HEK293 (cell line): ENCODE results near the gene USP6NL.

ENCODE experiments used
- CTCF ChIA-PET: fragments of 350-600 bp; formaldehyde crosslinking; extraction: SDS; loops from one replicate; lab custom pipeline; 2021; ENCODE audit warnings: antibody characterized with exemption; lab: Yijun Ruan, JAX
- POLR2A ChIA-PET: fragments of 300-600 bp; formaldehyde crosslinking; extraction: SDS; loops from one replicate; lab custom pipeline; 2020; ENCODE audit warnings: antibody characterized with exemption, inconsistent platforms; lab: Yijun Ruan, JAX
- H3K27ac ChIP-seq: fragments of 200-500 bp; sonication (Bioruptor generic); 2 replicates; pipeline ENCODE4 v1.5.1; 2014; ENCODE audit warnings: low read depth, low read length, control low read depth, inconsistent platforms; ENCODE audit errors: extremely low read depth
- H3K36me3 ChIP-seq, 2 experiments: fragments of 200-500 bp in 1 of 2; sonication (Bioruptor generic) in 1 of 2; 1 replicate in 1 of 2; 2 replicates in 1 of 2; pipeline ENCODE4 v1.5.1; 2014 to 2017; ENCODE audit warnings: inconsistent platforms in 2 of 2, low read length in 2 of 2; ENCODE audit not compliant: control insufficient read depth in 2 of 2, insufficient read depth in 1 of 2
- H3K4me1 ChIP-seq: fragments of 200-500 bp; sonication (Bioruptor generic); 2 replicates; pipeline ENCODE4 v1.5.1; 2014; ENCODE audit warnings: mild to moderate bottlenecking, low read length, inconsistent platforms; ENCODE audit not compliant: control insufficient read depth, insufficient read depth
- H3K4me3 ChIP-seq: 2 replicates; pipeline ENCODE4 v1.5.1; 2011; ENCODE audit warnings: low read depth, mild to moderate bottlenecking, control low read depth, low read length, moderate library complexity
- H3K9me3 ChIP-seq: fragments of 200-500 bp; sonication (Bioruptor generic); 2 replicates; pipeline ENCODE4 v1.5.1; 2014; ENCODE audit warnings: low read depth, low read length, inconsistent platforms; ENCODE audit not compliant: control insufficient read depth, insufficient read depth
- ELK4 ChIP-seq: IDR thresholded peaks from 2 replicates; pipeline ENCODE4 v1.6.1; 2011; ENCODE audit warnings: mild to moderate bottlenecking, low read depth, low read length, borderline replicate concordance
- IKZF3 ChIP-seq: fragments of 450-650 bp; IDR thresholded peaks from 2 replicates; pipeline ENCODE4 v1.5.0; 2018; ENCODE audit warnings: missing biosample characterization, mild to moderate bottlenecking, missing genetic modification characterization, moderate library complexity
- INSM2 ChIP-seq: fragments of 450-650 bp; formaldehyde crosslinking; IDR thresholded peaks from 2 replicates; pipeline ENCODE4 v1.5.1; 2016; ENCODE audit warnings: missing biosample characterization, missing genetic modification characterization
- PBX3 ChIP-seq: sonication (generic); formaldehyde crosslinking; IDR thresholded peaks from 2 replicates; pipeline ENCODE4 v1.8.1; 2022; ENCODE audit warnings: mild to moderate bottlenecking, moderate library complexity, missing genetic modification reagents
- PRDM10 ChIP-seq: fragments of 450-650 bp; formaldehyde crosslinking; IDR thresholded peaks from 2 replicates; pipeline ENCODE4 v1.5.1; 2016; ENCODE audit warnings: missing biosample characterization, missing genetic modification characterization
- SCRT2 ChIP-seq: fragments of 450-650 bp; formaldehyde crosslinking; IDR thresholded peaks from 2 replicates; pipeline ENCODE4 v1.5.1; 2016; ENCODE audit warnings: missing biosample characterization, missing genetic modification characterization
- ZBTB20 ChIP-seq: fragments of 450-650 bp; formaldehyde crosslinking; IDR thresholded peaks from 2 replicates; pipeline ENCODE4 v1.5.1; 2016; ENCODE audit warnings: missing biosample characterization, missing genetic modification characterization
- ZBTB48 ChIP-seq: fragments of 450-650 bp; formaldehyde crosslinking; IDR thresholded peaks from 2 replicates; pipeline ENCODE4 v1.5.1; 2016; ENCODE audit warnings: missing biosample characterization, missing genetic modification characterization
- ZBTB6 ChIP-seq: fragments of 450-650 bp; formaldehyde crosslinking; IDR thresholded peaks from 2 replicates; pipeline ENCODE4 v1.5.1; 2017; ENCODE audit warnings: missing biosample characterization, missing genetic modification characterization
- ZFP41 ChIP-seq: fragments of 450-650 bp; formaldehyde crosslinking; IDR thresholded peaks from 2 replicates; pipeline ENCODE4 v1.5.1; 2016; ENCODE audit warnings: missing biosample characterization, missing genetic modification characterization, borderline replicate concordance
- ZNF148 ChIP-seq: fragments of 450-650 bp; formaldehyde crosslinking; IDR thresholded peaks from 2 replicates; pipeline ENCODE4 v1.5.0; 2017; ENCODE audit warnings: missing biosample characterization, missing genetic modification characterization, borderline replicate concordance
- ZNF175 ChIP-seq: fragments of 450-650 bp; formaldehyde crosslinking; IDR thresholded peaks from 2 replicates; pipeline ENCODE4 v1.5.1; 2016; ENCODE audit warnings: missing biosample characterization, missing genetic modification characterization
- ZNF202 ChIP-seq: fragments of 450-650 bp; formaldehyde crosslinking; IDR thresholded peaks from 2 replicates; pipeline ENCODE4 v1.5.1; 2016; ENCODE audit warnings: missing biosample characterization, missing genetic modification characterization, borderline replicate concordance
- ZNF223 ChIP-seq: fragments of 450-650 bp; formaldehyde crosslinking; IDR thresholded peaks from 2 replicates; pipeline ENCODE4 v1.5.1; 2016; ENCODE audit warnings: missing biosample characterization, missing genetic modification characterization
- ZNF341 ChIP-seq: fragments of 450-650 bp; formaldehyde crosslinking; IDR thresholded peaks from 2 replicates; pipeline ENCODE4; 2016; ENCODE audit warnings: low read depth, missing biosample characterization, missing genetic modification characterization
- ZNF362 ChIP-seq: fragments of 450-650 bp; formaldehyde crosslinking; IDR thresholded peaks from 2 replicates; pipeline ENCODE4 v1.5.1; 2016; ENCODE audit warnings: missing biosample characterization, missing genetic modification characterization
- ZNF366 ChIP-seq: fragments of 450-650 bp; formaldehyde crosslinking; conservative IDR thresholded peaks from 2 replicates; pipeline ENCODE4 v1.5.1; 2016; ENCODE audit warnings: missing biosample characterization, missing genetic modification characterization
- ZNF561 ChIP-seq: fragments of 450-650 bp; IDR thresholded peaks from 2 replicates; pipeline ENCODE4 v1.5.1; 2018; ENCODE audit warnings: missing biosample characterization, missing genetic modification characterization, borderline replicate concordance
- ZNF677 ChIP-seq: fragments of 450-650 bp; IDR thresholded peaks from 2 replicates; pipeline ENCODE4 v1.5.0; 2018; ENCODE audit warnings: missing biosample characterization, mild to moderate bottlenecking, missing genetic modification characterization, moderate library complexity
- ZNF768 ChIP-seq: fragments of 450-650 bp; formaldehyde crosslinking; IDR thresholded peaks from 2 replicates; pipeline ENCODE4 v1.5.1; 2018; ENCODE audit warnings: missing biosample characterization, mild to moderate bottlenecking, missing genetic modification characterization
- ZSCAN4 ChIP-seq: fragments of 450-650 bp; formaldehyde crosslinking; IDR thresholded peaks from 2 replicates; pipeline ENCODE4 v1.5.1; 2017; ENCODE audit warnings: missing biosample characterization, missing genetic modification characterization

Gene USP6NL

GRCh38 chr10:11610826-11611247 lies 613 bp downstream of the USP6NL start (continued):
- no peak for TF ChIP-seq ZFP41 (tag by site-specific recombination)
- no peak for TF ChIP-seq ZNF202
- TF ChIP-seq ZNF148 (tag by site-specific recombination) = no peak
- no peak for TF ChIP-seq ZBTB48 (tag by site-specific recombination)
- TF ChIP-seq ZBTB6 (tag by site-specific recombination) = no peak
- no peak for TF ChIP-seq ZNF223 (tag by site-specific recombination)
- no peak for TF ChIP-seq PBX3 (CRISPR knock-in tag)
- TF ChIP-seq ZNF677 = no peak
- peak; percentile 83 for TF ChIP-seq ZNF341 (tag by site-specific recombination)
- peak; percentile 69; the same call in 1 of the 2 replicates for TF ChIP-seq PRDM10

- POLR2A ChIA-PET = interaction anchor here (0.7 kb wide), 1 partner anchor 595 kb away, joined by 3 read pairs; no protein-coding TSS in a partner anchor
- Histone ChIP-seq H3K9me3 (no peaks in the 10 kb centered on the region), H3K4me3 (peak overlapping the region; percentile 88), H3K27ac (peak overlapping the region; percentile 84; the same call in 1 of the 2 replicates), H3K4me1 (peaks cover 8% of the 10 kb centered on the region; the same call in 1 of the 2 replicates), H3K36me3 (no peaks in the 10 kb centered on the region)
- CTCF ChIA-PET = interaction anchor here (0.6 to 0.7 kb wide), 2 partner anchors 110 to 147 kb away, joined by 3 to 11 read pairs; no protein-coding TSS in a partner anchor
- TF ChIP-seq ZNF362 (tag by site-specific recombination) (peak; percentile 87), ZNF561 (tag by site-specific recombination) (no peak), ZNF768 (tag by site-specific recombination) (no peak), ELK4 (no peak), ZNF175 (tag by site-specific recombination) (no peak), SCRT2 (tag by site-specific recombination) (peak; percentile 31; the same call in 1 of the 2 replicates), ZNF366 (tag by site-specific recombination) (0 out of 2 replicates have a peak, but pooled peaks have one; percentile 46), ZBTB20 (0 out of 2 replicates have a peak, but pooled peaks have one; percentile 21), IKZF3 (0 out of 2 replicates have a peak, but pooled peaks have one; percentile 9), INSM2 (no peak), ZSCAN4 (tag by site-specific recombination) (no peak)
These were observed 1.2 kb downstream of the USP6NL start for GRCh38 chr10:11610166-11610825.
